ENCODE measurements around the gene IGF2.

- TF ChIP-seq, protein P1, sequence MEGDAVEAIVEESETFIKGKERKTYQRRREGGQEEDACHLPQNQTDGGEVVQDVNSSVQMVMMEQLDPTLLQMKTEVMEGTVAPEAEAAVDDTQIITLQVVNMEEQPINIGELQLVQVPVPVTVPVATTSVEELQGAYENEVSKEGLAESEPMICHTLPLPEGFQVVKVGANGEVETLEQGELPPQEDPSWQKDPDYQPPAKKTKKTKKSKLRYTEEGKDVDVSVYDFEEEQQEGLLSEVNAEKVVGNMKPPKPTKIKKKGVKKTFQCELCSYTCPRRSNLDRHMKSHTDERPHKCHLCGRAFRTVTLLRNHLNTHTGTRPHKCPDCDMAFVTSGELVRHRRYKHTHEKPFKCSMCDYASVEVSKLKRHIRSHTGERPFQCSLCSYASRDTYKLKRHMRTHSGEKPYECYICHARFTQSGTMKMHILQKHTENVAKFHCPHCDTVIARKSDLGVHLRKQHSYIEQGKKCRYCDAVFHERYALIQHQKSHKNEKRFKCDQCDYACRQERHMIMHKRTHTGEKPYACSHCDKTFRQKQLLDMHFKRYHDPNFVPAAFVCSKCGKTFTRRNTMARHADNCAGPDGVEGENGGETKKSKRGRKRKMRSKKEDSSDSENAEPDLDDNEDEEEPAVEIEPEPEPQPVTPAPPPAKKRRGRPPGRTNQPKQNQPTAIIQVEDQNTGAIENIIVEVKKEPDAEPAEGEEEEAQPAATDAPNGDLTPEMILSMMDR (IDR thresholded peaks at IDR 0.05; ENCODE audit: insufficient read depth, low read depth, low read length) = no peak
- TF ChIP-seq EZH2 (IDR thresholded peaks at IDR 0.05; ENCODE audit: insufficient read depth, low read length) = no peak
These were observed 36.5 kb upstream of the IGF2 start for GRCh38 chr11:2175659-2176058.

Measured in astrocyte (in vitro differentiated cells and primary cell).